Measurements from ENCODE around the gene TMEM229A.
"Not testable (repeated sequence)": the region's sequence is repeated elsewhere in the genome, so short reads cannot be mapped to it uniquely, and the experiment has no call there.

TMEM229A gene

DNA sequence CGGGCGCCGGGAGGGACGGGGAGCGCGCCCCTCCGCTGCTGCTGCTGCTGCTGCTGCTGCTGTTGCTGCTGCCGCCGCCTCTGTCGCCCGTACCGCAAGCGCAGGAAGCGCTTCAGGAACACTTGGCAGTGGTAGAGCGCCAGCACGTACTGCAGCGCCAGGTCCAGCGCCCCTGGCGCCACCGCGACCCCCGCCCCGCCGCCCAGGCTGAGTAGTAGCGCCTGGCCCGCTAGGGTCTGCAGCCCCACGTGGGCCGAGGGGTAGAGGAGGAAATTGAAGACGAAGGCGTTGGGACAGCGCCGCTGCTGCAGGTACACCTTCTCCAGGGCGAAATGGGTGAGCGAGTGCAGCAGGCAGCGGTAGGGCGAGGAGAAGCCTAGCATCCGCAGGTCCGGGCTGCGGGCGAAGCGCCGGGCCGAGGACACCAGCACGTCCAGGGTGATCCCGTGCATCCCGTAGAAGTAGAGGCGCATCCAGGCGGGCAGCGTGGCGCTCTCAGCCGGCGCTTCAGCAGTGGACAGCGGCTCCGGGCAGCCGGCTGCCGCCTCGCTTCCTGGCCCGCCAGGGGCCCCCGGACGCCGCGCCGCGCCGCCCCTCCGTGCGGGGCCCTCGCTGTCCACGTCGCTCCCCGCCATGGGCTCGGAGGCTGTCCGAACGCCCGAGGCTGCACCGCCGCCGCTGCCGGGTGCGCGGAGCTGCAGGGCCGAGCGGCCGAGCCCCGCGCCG, at the start of gene TMEM229A:
Gene TMEM229A (minus strand): TSS at position 699 of the 726 bp plus-strand sequence. CDS start 64 bp downstream, at position 635.
- no peak for TF ChIP-seq CTCF (IDR thresholded peaks at IDR 0.05; ENCODE audit: control insufficient read depth, insufficient read depth, low read depth, low read length, missing control alignments)
- no peak for DNase-seq (ENCODE audit: low read depth)
- H3K4me3 ChIP-seq (ENCODE audit: control insufficient read depth, low read depth, low read length): no peak within 1 kb of the TSS

DNA sequence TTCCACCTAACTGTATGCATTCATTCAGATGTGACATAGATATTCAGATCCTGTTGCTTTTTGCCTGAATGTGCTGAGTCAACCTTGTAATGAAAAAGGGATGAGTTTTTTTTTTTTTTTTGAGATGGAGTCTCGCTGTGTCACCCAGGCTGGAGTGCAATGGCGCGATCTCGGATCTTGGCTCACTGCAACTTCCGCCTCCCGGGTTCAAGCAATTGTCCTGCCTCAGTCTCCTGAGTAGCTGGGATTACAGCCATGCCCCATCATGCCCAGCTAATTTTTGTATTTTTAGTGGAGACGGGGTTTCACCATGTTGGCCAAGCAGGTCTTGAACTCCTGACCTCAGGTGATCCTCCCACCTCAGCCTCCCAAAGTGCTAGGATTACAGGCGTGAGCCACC, 49.4 kb upstream of the TMEM229A start:
- not testable (repeated sequence) for H3K4me3 ChIP-seq (ENCODE audit: control insufficient read depth, low read depth, low read length)

DNA sequence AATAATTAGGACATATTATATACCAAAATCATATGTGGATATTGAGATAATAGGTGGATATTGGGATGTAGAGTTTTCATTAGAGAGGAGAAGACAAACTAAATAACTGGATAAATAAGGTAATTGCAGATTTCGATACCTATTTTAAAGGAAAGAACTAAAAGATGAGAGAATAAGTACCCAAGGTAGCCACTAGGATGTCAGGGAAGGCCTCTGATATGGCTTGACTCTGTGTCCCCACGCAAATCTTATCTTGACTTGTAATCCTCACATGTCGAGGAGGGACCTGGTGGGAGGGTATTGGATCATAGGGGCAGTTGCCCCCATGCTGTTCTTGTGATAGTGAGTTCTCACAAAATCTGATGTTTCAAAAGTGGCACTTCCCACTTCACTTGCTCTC, 44.7 kb upstream of the TMEM229A start:
- TF ChIP-seq CTCF (IDR thresholded peaks at IDR 0.05; ENCODE audit: control insufficient read depth, insufficient read depth, low read depth, low read length, missing control alignments): no peak
- no peak for DNase-seq (ENCODE audit: low read depth)
- H3K4me3 ChIP-seq (ENCODE audit: control insufficient read depth, low read depth, low read length): no peak overlapping the region

More for the DNA sequence above, 49.4 kb upstream of the TMEM229A start:
- DNase-seq (ENCODE audit: low read depth): not testable (repeated sequence)

GRCh38 chr7:124076841-124077240, 44.0 kb upstream of the TMEM229A start:
- no peak for TF ChIP-seq CTCF (IDR thresholded peaks at IDR 0.05; ENCODE audit: control insufficient read depth, insufficient read depth, low read depth, low read length, missing control alignments)
- no peak for DNase-seq (ENCODE audit: low read depth)

DNA sequence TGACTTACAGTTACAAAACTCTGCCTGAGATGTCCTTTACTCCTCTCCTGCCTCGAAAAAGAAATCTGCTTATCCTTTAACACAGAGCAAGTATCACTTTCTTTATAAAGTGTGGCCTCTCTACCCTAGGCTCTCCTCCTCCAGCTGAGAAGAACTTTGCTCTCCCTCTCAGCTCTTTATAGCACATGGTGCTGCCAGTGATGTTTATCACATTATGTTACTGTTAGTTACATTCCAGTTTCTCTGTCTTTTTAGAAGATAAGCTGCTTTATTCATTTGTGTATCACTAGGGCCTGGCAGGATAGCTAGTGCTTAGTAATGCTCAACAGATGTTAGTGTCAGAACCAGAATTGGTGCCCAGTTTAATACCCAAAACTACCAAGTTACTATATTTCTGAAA, 41.1 kb upstream of the TMEM229A start:
- DNase-seq (ENCODE audit: low read depth): no peak
- TF ChIP-seq CTCF (IDR thresholded peaks at IDR 0.05; ENCODE audit: control insufficient read depth, insufficient read depth, low read depth, low read length, missing control alignments): no peak

More at GRCh38 chr7:124076841-124077240, 44.0 kb upstream of the TMEM229A start:
- H3K4me3 ChIP-seq (ENCODE audit: control insufficient read depth, low read depth, low read length): no peak overlapping the region

GRCh38 chr7:124073310-124073645, 40.4 kb upstream of the TMEM229A start:
- no peak for TF ChIP-seq CTCF (IDR thresholded peaks at IDR 0.05; ENCODE audit: control insufficient read depth, insufficient read depth, low read depth, low read length, missing control alignments)
- H3K4me3 ChIP-seq (ENCODE audit: control insufficient read depth, low read depth, low read length): no peak overlapping the region
- DNase-seq (ENCODE audit: low read depth): no peak

More for the DNA sequence above, 41.1 kb upstream of the TMEM229A start:
- H3K4me3 ChIP-seq (ENCODE audit: control insufficient read depth, low read depth, low read length): no peak overlapping the region

DNA sequence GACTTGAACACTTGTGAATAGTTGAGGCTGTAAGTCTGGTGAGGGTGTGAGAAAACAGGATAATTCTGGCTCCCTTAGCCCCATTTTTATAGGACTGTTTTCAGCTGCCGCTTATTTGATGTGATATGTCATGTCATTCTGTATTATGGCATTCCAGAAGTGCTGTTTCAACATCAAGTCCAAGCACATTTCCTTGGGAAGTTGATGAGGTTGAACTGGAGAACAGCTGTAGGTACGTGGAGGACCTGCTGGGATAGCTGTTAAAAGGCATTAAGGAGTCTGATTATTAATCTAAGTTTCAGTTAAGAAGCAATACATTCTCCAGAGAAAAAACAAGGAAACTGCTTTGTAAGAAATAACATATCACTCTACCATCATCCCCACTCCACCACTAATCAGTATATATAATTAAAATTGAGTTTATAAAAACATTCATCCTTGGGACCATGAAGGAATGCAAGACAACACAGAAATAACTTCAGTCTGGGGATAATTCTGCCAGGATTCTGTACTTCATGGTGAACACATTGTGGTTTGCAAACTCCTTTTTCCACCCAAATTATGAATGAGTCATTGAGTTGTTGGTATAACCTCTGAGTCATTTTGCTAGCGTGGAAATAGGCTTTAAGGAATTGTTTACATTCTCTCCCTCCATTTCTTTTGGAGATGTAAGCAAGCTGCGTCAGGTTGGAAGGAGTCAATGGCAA, 39.9 kb upstream of the TMEM229A start:
- no peak for DNase-seq (ENCODE audit: low read depth)
- no peak overlapping the region for H3K4me3 ChIP-seq (ENCODE audit: control insufficient read depth, low read depth, low read length)
- no peak for TF ChIP-seq CTCF (IDR thresholded peaks at IDR 0.05; ENCODE audit: control insufficient read depth, insufficient read depth, low read depth, low read length, missing control alignments)
